Gastrocnemius medialis (tissue), 4 donors: ENCODE data around the gene SIK3. TPM values are rescaled to one million over a fixed set of nuclear protein-coding genes. Genes with fewer than 3 reads are reported as not detected.
"Not testable (repeated sequence)": the region's sequence is repeated elsewhere in the genome, so short reads cannot be mapped to it uniquely, and the experiment has no call there.

Experiments
- ATAC-seq, 2 donors: fragments of 150-250 bp; one replicate each; pipeline ENCODE4 v1.9.1; 2016
- DNase-seq, 2 donors: peaks; one replicate each; pipeline ENCODE4 v3.0.0-alpha.2; 2019
- H3K27ac ChIP-seq, 4 donors: fragments of 200-600 bp; sonication (generic); 1 replicate in 1 of 4; 2 replicates in 3 of 4; pipeline ENCODE4 v1.5.1; 2016 to 2018; ENCODE audit warnings: mild to moderate bottlenecking in 2 of 4, moderate library complexity in 1 of 4
- H3K27me3 ChIP-seq, 3 donors: fragments of 200-600 bp; sonication (generic) in 2 of 3; 1 replicate in 1 of 3; 2 replicates in 2 of 3; pipeline versions ENCODE4 v1.5.1 to v1.6.0; 2016 to 2019; ENCODE audit warnings: mild to moderate bottlenecking in 1 of 3, moderate library complexity in 1 of 3
- H3K36me3 ChIP-seq, 2 donors: fragments of 200-600 bp; sonication (generic) in 1 of 2; one replicate each; pipeline ENCODE4 v1.5.1; 2017 to 2018
- H3K4me1 ChIP-seq, 2 donors: fragments of 200-600 bp; sonication (generic) in 1 of 2; one replicate each; pipeline ENCODE4 v1.5.1; 2016 to 2017; ENCODE audit warnings: mild to moderate bottlenecking in 2 of 2
- H3K4me3 ChIP-seq, 4 donors: fragments of 200-600 bp; sonication (generic) in 3 of 4; 1 replicate in 1 of 4; 2 replicates in 3 of 4; pipeline ENCODE4 v1.5.1; 2016 to 2019; ENCODE audit warnings: mild to moderate bottlenecking in 2 of 4
- H3K9me3 ChIP-seq, 3 donors: fragments of 200-600 bp; sonication (generic) in 2 of 3; 1 replicate in 1 of 3; 2 replicates in 2 of 3; pipeline ENCODE4 v1.5.1; 2016 to 2019
- POLR2A ChIP-seq, 2 donors: fragments of 450-650 bp; IDR thresholded peaks; one replicate each; pipeline ENCODE4 v1.6.1; 2017; ENCODE audit warnings: antibody characterized with exemption in 2 of 2, mild to moderate bottlenecking in 2 of 2, moderate library complexity in 2 of 2
- in situ Hi-C, 4 donors: fragments of 200-750 bp; cut with MboI; loops; one replicate each; pipeline versions ENCODE4 v1.15.0 to v1.8.0; 2017; ENCODE audit warnings: low sequenced_read_pairs in 4 of 4
- intact Hi-C: fragments of 100-400 bp; cut with DNase I; formaldehyde crosslinking; loops from one replicate; pipeline ENCODE4 v1.15.1; 2023; ENCODE audit warnings: low total_unique reads
- total RNA-seq, 4 donors: library from RNA; depleted of rRNA; stranded (reverse); fragments of >200 nt; gene quantifications; one replicate each; pipeline versions ENCODE4 v1.1.0 to v1.2.3, GENCODE V29; 2016
- TF ChIP-seq, protein P1 (sequence below), 5 experiments: fragments of 450-650 bp in 3 of 5; fragments of 200-600 bp in 2 of 5; sonication (generic) in 2 of 5; IDR thresholded peaks in 4 of 5; conservative IDR thresholded peaks in 1 of 5; 1 replicate in 4 of 5; 2 replicates in 1 of 5; pipeline ENCODE4 v1.5.1; 2016 to 2019; ENCODE audit warnings: antibody characterized with exemption in 5 of 5, mild to moderate bottlenecking in 3 of 5, moderate library complexity in 3 of 5

The SIK3 gene
- total RNA-seq, 4 donors from 2014 or later, result 34.4 to 42.4 (median 37.2) TPM

DNA sequence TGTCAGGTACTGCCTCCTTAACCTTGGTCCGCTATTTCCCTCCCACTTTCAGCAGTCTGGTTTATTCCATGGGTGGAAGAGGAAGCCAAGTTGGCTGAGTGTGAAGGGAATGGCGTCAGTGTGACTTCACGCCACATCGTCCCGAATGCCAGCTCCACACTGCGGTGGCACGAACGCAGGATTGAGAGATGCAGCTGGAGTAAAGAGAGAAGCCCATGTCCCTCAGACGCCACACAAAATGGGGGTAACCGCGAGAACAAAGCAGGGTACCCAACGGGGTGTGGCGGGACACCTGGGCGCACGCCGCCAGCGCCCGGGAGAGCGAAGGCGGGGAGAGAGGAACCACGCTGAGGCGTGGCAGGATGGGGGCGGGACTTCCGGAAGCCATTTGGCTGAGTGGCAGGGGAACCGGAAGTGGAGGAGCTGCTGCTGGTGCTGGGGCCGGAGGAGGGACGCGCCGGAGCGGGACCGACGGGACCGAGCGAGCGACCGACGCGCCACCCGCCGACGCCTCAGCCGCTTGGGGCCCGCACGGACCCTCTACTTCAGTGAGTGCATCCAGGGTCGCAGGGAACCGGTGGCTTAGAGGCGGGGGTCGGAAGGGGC lies 45.7 kb upstream of the SIK3 start, which contains the start of gene PAFAH1B2:
PAFAH1B2 (plus strand) TSS at position 417 of the 606 bp plus-strand sequence. CDS start 8,161 bp downstream, outside the sequence.
- in situ Hi-C loops, result no loop called here
- H3K4me1 ChIP-seq, result peaks cover 30 to 33% of the 10 kb centered on the region in 2 donors
- H3K4me3 ChIP-seq, result peak within 1 kb of the TSS; percentile 77 to 92 (median 82)
- DNase-seq (peak; percentile 93 to 94), ATAC-seq (peak; percentile 94 to 96)
- H3K27ac ChIP-seq, result peak within 1 kb of the TSS; percentile 84 to 97 (median 92)
- peaks cover 0 to 4% (median 0%) of the 10 kb centered on the region in 3 donors for H3K27me3 ChIP-seq
- intact Hi-C loops, result loop anchor here (1.0 to 2.0 kb wide), 5 partner anchors 27 to 371 kb away; partner anchors contain the start of genes PCSK7, RNF214, SIDT2 and SIK3
- no peaks in the 10 kb centered on the region for H3K36me3 ChIP-seq
- TF ChIP-seq, protein P1, sequence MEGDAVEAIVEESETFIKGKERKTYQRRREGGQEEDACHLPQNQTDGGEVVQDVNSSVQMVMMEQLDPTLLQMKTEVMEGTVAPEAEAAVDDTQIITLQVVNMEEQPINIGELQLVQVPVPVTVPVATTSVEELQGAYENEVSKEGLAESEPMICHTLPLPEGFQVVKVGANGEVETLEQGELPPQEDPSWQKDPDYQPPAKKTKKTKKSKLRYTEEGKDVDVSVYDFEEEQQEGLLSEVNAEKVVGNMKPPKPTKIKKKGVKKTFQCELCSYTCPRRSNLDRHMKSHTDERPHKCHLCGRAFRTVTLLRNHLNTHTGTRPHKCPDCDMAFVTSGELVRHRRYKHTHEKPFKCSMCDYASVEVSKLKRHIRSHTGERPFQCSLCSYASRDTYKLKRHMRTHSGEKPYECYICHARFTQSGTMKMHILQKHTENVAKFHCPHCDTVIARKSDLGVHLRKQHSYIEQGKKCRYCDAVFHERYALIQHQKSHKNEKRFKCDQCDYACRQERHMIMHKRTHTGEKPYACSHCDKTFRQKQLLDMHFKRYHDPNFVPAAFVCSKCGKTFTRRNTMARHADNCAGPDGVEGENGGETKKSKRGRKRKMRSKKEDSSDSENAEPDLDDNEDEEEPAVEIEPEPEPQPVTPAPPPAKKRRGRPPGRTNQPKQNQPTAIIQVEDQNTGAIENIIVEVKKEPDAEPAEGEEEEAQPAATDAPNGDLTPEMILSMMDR (IDR thresholded peaks at IDR 0.05 in 4 of 5, conservative IDR thresholded peaks at IDR 0.05 in 1 of 5), result no peak
- peak; percentile 87 for TF ChIP-seq POLR2A (IDR thresholded peaks at IDR 0.05)
- no peaks in the 10 kb centered on the region for H3K9me3 ChIP-seq

DNA sequence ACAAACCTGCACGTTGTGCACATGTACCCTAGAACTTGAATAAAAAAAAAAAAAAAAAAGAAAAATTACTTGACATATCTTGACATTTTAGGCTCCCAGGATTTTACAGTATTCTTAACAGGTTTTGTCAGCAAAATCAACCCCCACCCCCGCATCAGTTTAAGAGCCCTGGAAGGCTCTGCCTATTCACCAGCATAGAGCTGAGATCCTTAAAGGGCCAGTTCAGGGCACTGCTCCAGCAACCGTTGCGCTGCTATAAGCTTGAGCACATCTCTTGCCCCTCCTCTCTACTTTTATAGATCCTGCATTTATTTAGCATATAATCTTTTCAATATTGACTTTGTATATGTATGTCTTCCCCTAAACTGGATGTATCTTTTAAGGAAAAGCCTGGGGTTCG lies 45.2 kb upstream of the SIK3 start:
- Histone ChIP-seq H3K36me3 (no peaks in the 10 kb centered on the region), H3K4me3 (peak overlapping the region; percentile 77 to 92 (median 82)), H3K9me3 (no peaks in the 10 kb centered on the region), H3K27me3 (peaks cover 0 to 4% (median 0%) of the 10 kb centered on the region in 3 donors), H3K27ac (peak overlapping the region; percentile 84 to 97 (median 92)), H3K4me1 (peaks cover 30% of the 10 kb centered on the region in 2 donors)
- intact Hi-C loops, result loop anchor here (1.0 kb wide), 1 partner anchor 370 kb away; no protein-coding TSS in a partner anchor
- in situ Hi-C loops, result no loop called here
- TF ChIP-seq, protein P1 (IDR thresholded peaks at IDR 0.05 in 4 of 5, conservative IDR thresholded peaks at IDR 0.05 in 1 of 5), result no peak
- TF ChIP-seq POLR2A (IDR thresholded peaks at IDR 0.05), result no peak
- ATAC-seq, result peak; percentile 23 to 46
- peak in 1 of 2 donors; percentile 54 for DNase-seq

GRCh38 chr11:117137223-117138086 lies 39.2 kb upstream of the SIK3 start:
- H3K4me3 ChIP-seq, DNase-seq, in situ Hi-C loops, H3K27ac ChIP-seq, H3K36me3 ChIP-seq, H3K4me1 ChIP-seq, intact Hi-C loops, H3K9me3 ChIP-seq, H3K27me3 ChIP-seq: not testable (repeated sequence)
- peak in 1 of 2 donors; percentile 36 for ATAC-seq

GRCh38 chr11:117134979-117135378 lies 36.8 kb upstream of the SIK3 start:
- H3K4me3 ChIP-seq, H3K9me3 ChIP-seq, DNase-seq, H3K4me1 ChIP-seq, H3K27me3 ChIP-seq, H3K27ac ChIP-seq, intact Hi-C loops, ATAC-seq, H3K36me3 ChIP-seq, in situ Hi-C loops: not testable (repeated sequence)

DNA sequence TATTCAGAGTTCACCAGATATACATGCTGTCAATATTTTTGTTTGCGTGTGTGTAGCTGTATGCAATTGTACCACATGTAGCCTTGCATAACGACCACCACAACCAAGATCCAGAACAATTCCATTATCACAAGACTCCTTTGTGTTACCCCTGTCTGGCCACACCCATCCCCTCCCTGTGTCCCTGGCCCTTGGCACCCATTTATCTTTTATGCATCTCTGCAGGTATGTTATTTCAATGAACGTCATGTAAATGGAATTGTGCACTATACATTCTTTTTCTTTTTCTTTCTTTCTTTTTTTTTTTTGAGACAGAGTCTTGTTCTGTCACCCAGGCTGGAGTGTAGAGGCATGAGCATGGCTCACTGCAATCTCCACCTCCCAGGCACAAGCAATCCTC lies 36.2 kb upstream of the SIK3 start:
- H3K27me3 ChIP-seq, result peaks cover 0 to 4% (median 0%) of the 10 kb centered on the region in 3 donors
- no peaks in the 10 kb centered on the region for H3K36me3 ChIP-seq
- TF ChIP-seq POLR2A (IDR thresholded peaks at IDR 0.05), result no peak
- TF ChIP-seq, protein P1 (IDR thresholded peaks at IDR 0.05 in 4 of 5, conservative IDR thresholded peaks at IDR 0.05 in 1 of 5), result no peak
- no peak overlapping the region for H3K4me3 ChIP-seq
- no peaks in the 10 kb centered on the region for H3K9me3 ChIP-seq
- no peaks in the 10 kb centered on the region for H3K4me1 ChIP-seq
- DNase-seq, result no peak
- ATAC-seq, result no peak
- intact Hi-C loops (no loop called here), in situ Hi-C loops (no loop called here)
- H3K27ac ChIP-seq, result no peak overlapping the region
